KMS-11 (cell line): ENCODE data around the gene EFCC1.

Source experiments
- H2AFZ ChIP-seq: fragments of 200-600 bp; sonication (generic); 2 replicates; pipeline ENCODE4 v1.6.1; 2016; ENCODE audit warnings: antibody characterized with exemption, mixed run types, low read depth
- H3K27ac ChIP-seq: fragments of 200-600 bp; sonication (generic); 2 replicates; pipeline ENCODE4 v1.6.1; 2016; ENCODE audit warnings: mild to moderate bottlenecking, mixed run types
- H3K27me3 ChIP-seq: fragments of 200-600 bp; sonication (generic); 2 replicates; pipeline ENCODE4 v1.6.1; 2017; ENCODE audit warnings: mild to moderate bottlenecking, low read depth, mixed run types, moderate library complexity; ENCODE audit not compliant: insufficient read depth
- H3K36me3 ChIP-seq: fragments of 200-600 bp; sonication (generic); 2 replicates; pipeline ENCODE4 v1.6.1; 2017; ENCODE audit warnings: mild to moderate bottlenecking, mixed run types; ENCODE audit not compliant: insufficient read depth
- H3K4me1 ChIP-seq: fragments of 200-600 bp; sonication (generic); 2 replicates; pipeline ENCODE4 v1.6.1; 2016; ENCODE audit warnings: mild to moderate bottlenecking, low read depth, mixed run types; ENCODE audit not compliant: poor library complexity, severe bottlenecking
- H3K4me2 ChIP-seq: fragments of 200-600 bp; sonication (generic); 2 replicates; pipeline ENCODE4 v1.7.0; 2016; ENCODE audit warnings: mild to moderate bottlenecking, mixed run types
- H3K4me3 ChIP-seq: fragments of 200-600 bp; sonication (generic); IDR thresholded peaks from 2 replicates; pipeline ENCODE4 v1.6.1; 2017; ENCODE audit warnings: low read depth, low read length, mixed read lengths; ENCODE audit not compliant: insufficient read depth
- H3K79me2 ChIP-seq: fragments of 200-600 bp; sonication (generic); 2 replicates; pipeline ENCODE4 v1.6.1; 2016; ENCODE audit warnings: low read depth, mixed run types; ENCODE audit not compliant: insufficient read depth
- H3K9ac ChIP-seq: fragments of 200-600 bp; sonication (generic); 2 replicates; pipeline ENCODE4 v1.6.1; 2016; ENCODE audit warnings: mild to moderate bottlenecking, mixed run types
- H4K20me1 ChIP-seq: fragments of 200-600 bp; sonication (generic); 2 replicates; pipeline ENCODE4 v1.6.1; 2016; ENCODE audit warnings: mild to moderate bottlenecking, mixed run types; ENCODE audit not compliant: insufficient read depth
- CTCF ChIP-seq: fragments of 200-600 bp; sonication (generic); conservative IDR thresholded peaks from 2 replicates; pipeline ENCODE4 v1.6.1; 2017; ENCODE audit warnings: low read depth, mild to moderate bottlenecking, antibody characterized with exemption, low read length, moderate library complexity, mixed read lengths

Gene EFCC1

GRCh38 chr3:129003578-129004112 is 2.5 kb downstream of the EFCC1 start:
- Histone ChIP-seq H3K4me3 (no peak overlapping the region), H3K27ac (peak overlapping the region; percentile 39), H3K4me1 (peaks cover 34% of the 10 kb centered on the region), H4K20me1 (no peaks in the 10 kb centered on the region), H3K4me2 (peak overlapping the region; percentile 33; the same call in 1 of the 2 replicates), H2AFZ (peak overlapping the region; percentile 44), H3K27me3 (no peaks in the 10 kb centered on the region), H3K36me3 (no peaks in the 10 kb centered on the region), H3K79me2 (no peaks in the 10 kb centered on the region), H3K9ac (peak overlapping the region; percentile 77)
- TF ChIP-seq CTCF: no peak

GRCh38 chr3:129004639-129005295 is 3.7 kb downstream of the EFCC1 start:
- Histone ChIP-seq H3K9ac (no peak overlapping the region), H3K36me3 (no peaks in the 10 kb centered on the region), H4K20me1 (no peaks in the 10 kb centered on the region), H3K4me1 (peaks cover 34% of the 10 kb centered on the region), H3K27ac (no peak overlapping the region), H3K4me2 (no peak overlapping the region; the same call in 1 of the 2 replicates), H2AFZ (peak overlapping the region; percentile 32; the same call in 1 of the 2 replicates), H3K4me3 (no peak overlapping the region), H3K79me2 (no peaks in the 10 kb centered on the region), H3K27me3 (no peaks in the 10 kb centered on the region)
- no peak for TF ChIP-seq CTCF

GRCh38 chr3:129005526-129006303 is 4.6 kb downstream of the EFCC1 start:
- Histone ChIP-seq H4K20me1 (no peaks in the 10 kb centered on the region), H3K27me3 (no peaks in the 10 kb centered on the region), H3K79me2 (no peaks in the 10 kb centered on the region), H3K27ac (no peak overlapping the region), H3K4me3 (no peak overlapping the region), H3K36me3 (no peaks in the 10 kb centered on the region), H3K9ac (no peak overlapping the region), H3K4me1 (peaks cover 34% of the 10 kb centered on the region), H3K4me2 (no peak overlapping the region; the same call in 1 of the 2 replicates), H2AFZ (peak overlapping the region; percentile 32; the same call in 1 of the 2 replicates)
- no peak for TF ChIP-seq CTCF

DNA sequence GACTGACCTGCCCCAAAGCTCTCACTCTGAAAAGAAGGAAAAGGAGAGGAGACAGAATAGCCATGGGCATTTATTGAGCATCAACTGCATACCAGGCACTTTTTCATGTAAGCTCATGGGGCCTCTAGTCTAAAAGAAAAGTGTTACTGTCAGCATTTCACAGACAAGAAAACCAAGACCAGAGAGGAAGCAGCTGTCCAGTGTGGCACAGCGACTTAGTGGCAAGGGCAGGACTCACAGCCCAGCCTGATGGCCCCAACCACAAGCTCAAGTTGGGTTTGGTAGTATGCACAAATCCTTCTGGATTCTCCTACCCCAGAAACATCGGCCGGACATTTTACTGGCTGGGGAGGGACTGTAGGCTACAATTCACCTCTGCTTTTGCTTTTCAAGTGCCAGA is 5.8 kb downstream of the EFCC1 start:
- Histone ChIP-seq H4K20me1 (no peaks in the 10 kb centered on the region), H3K4me2 (peak overlapping the region; percentile 10; the same call in 1 of the 2 replicates), H3K79me2 (no peaks in the 10 kb centered on the region), H3K36me3 (no peaks in the 10 kb centered on the region), H3K27ac (no peak overlapping the region), H3K4me1 (peaks cover 34% of the 10 kb centered on the region), H2AFZ (no peak overlapping the region), H3K4me3 (no peak overlapping the region), H3K27me3 (no peaks in the 10 kb centered on the region; the same call in 1 of the 2 replicates), H3K9ac (no peak overlapping the region)
- no peak for TF ChIP-seq CTCF
